Liver (tissue), 9 donors: ENCODE measurements around the gene CAMKMT. TPM values are rescaled to one million over a fixed set of nuclear protein-coding genes. Genes with fewer than 3 reads are reported as not detected.

Experiments
- DNase-seq: peaks from one replicate; pipeline ENCODE4 v3.0.0-alpha.2; 2017; ENCODE audit warnings: low spot score
- H3K27ac ChIP-seq, 2 donors: one replicate each; pipeline ENCODE4 v1.7.0; 2013; ENCODE audit warnings: inconsistent platforms in 2 of 2, low read length in 2 of 2, control low read depth in 1 of 2, low read depth in 1 of 2, mild to moderate bottlenecking in 1 of 2
- H3K27me3 ChIP-seq, 4 donors: one replicate each; pipeline versions ENCODE4 v1.6.1 to v1.7.0; 2013; ENCODE audit warnings: low read length in 3 of 4, inconsistent platforms in 1 of 4, mild to moderate bottlenecking in 1 of 4, moderate library complexity in 1 of 4; ENCODE audit not compliant: control insufficient read depth in 4 of 4, insufficient read depth in 4 of 4
- H3K36me3 ChIP-seq, 4 donors: one replicate each; pipeline versions ENCODE4 v1.6.1 to v1.7.0; 2013; ENCODE audit warnings: low read length in 3 of 4, mild to moderate bottlenecking in 3 of 4, low read depth in 1 of 4, moderate library complexity in 1 of 4; ENCODE audit not compliant: control insufficient read depth in 4 of 4, insufficient read depth in 3 of 4
- H3K4me1 ChIP-seq, 4 donors: one replicate each; pipeline versions ENCODE4 v1.6.1 to v1.7.0; 2013; ENCODE audit warnings: low read length in 3 of 4, mild to moderate bottlenecking in 3 of 4, moderate library complexity in 1 of 4; ENCODE audit not compliant: control insufficient read depth in 4 of 4, insufficient read depth in 4 of 4
- H3K4me3 ChIP-seq, 3 donors: one replicate each; pipeline versions ENCODE4 v1.6.1 to v1.7.0; 2013; ENCODE audit warnings: low read length in 3 of 3, control low read depth in 1 of 3, low read depth in 1 of 3, mild to moderate bottlenecking in 1 of 3
- H3K9ac ChIP-seq, 2 donors: one replicate each; pipeline ENCODE4 v1.7.0; 2013; ENCODE audit warnings: low read length in 2 of 2, mild to moderate bottlenecking in 2 of 2, moderate library complexity in 2 of 2, control low read depth in 1 of 2, low read depth in 1 of 2
- H3K9me3 ChIP-seq, 4 donors: one replicate each; pipeline versions ENCODE4 v1.6.1 to v1.7.0; 2013; ENCODE audit warnings: low read length in 3 of 4; ENCODE audit not compliant: control insufficient read depth in 4 of 4
- FOXA1 ChIP-seq: IDR thresholded peaks from 2 replicates; pipeline ENCODE4 v1.6.1; 2016; ENCODE audit warnings: antibody characterized with exemption
- FOXA2 ChIP-seq: IDR thresholded peaks from 2 replicates; pipeline ENCODE4 v1.6.1; 2016; ENCODE audit warnings: antibody characterized with exemption
- GABPA ChIP-seq, 2 donors: IDR thresholded peaks in 1 of 2; conservative IDR thresholded peaks in 1 of 2; 2 replicates each; pipeline ENCODE4 v1.6.1; 2016; ENCODE audit warnings: antibody characterized with exemption in 2 of 2, mild to moderate bottlenecking in 1 of 2, moderate library complexity in 1 of 2
- HNF4A ChIP-seq, 2 donors: conservative IDR thresholded peaks; 2 replicates each; pipeline ENCODE4 v1.6.1; 2016; ENCODE audit warnings: antibody characterized with exemption in 2 of 2, mild to moderate bottlenecking in 2 of 2
- JUND ChIP-seq, 2 donors: IDR thresholded peaks; 2 replicates each; pipeline ENCODE4 v1.6.1; 2016; ENCODE audit warnings: antibody characterized with exemption in 2 of 2
- NR2F2 ChIP-seq: IDR thresholded peaks from 2 replicates; pipeline ENCODE4 v1.6.1; 2016; ENCODE audit warnings: antibody characterized with exemption
- RAD21 ChIP-seq, 2 donors: IDR thresholded peaks; 2 replicates each; pipeline ENCODE4 v1.6.1; 2016; ENCODE audit warnings: antibody characterized with exemption in 2 of 2, mild to moderate bottlenecking in 2 of 2
- RXRA ChIP-seq, 2 donors: IDR thresholded peaks; 2 replicates each; pipeline ENCODE4 v1.6.1; 2017 to 2018; ENCODE audit warnings: antibody characterized with exemption in 2 of 2, mild to moderate bottlenecking in 1 of 2
- SP1 ChIP-seq: IDR thresholded peaks from 2 replicates; pipeline ENCODE4 v1.6.1; 2018; ENCODE audit warnings: antibody characterized with exemption, mild to moderate bottlenecking
- TAF1 ChIP-seq: conservative IDR thresholded peaks from 2 replicates; pipeline ENCODE4 v1.6.1; 2016; ENCODE audit warnings: antibody characterized with exemption, mild to moderate bottlenecking
- YY1 ChIP-seq: IDR thresholded peaks from 2 replicates; pipeline ENCODE4 v1.6.1; 2016; ENCODE audit warnings: antibody characterized with exemption, mild to moderate bottlenecking
- WGBS: extraction: QIAGEN DNeasy Blood & Tissue Kit; methylation state at CpG from one replicate; pipeline ENCODE4 v1.1.7; 2013; 5-methylcytosine and 5-hydroxymethylcytosine counted together
- polyA plus RNA-seq, 2 donors: library from polyadenylated mRNA; stranded (reverse) in 1 of 2; unstranded in 1 of 2; fragments of 200-250 nt in 1 of 2; fragments of >200 nt in 1 of 2; fragmentation: Nextera tagmentation in 1 of 2; extraction: Ambion mirVana in 1 of 2; gene quantifications; one replicate each; pipeline versions ENCODE4 v1.2.1 to v1.2.3, GENCODE V29; 2013 to 2015
- total RNA-seq, 2 donors: library from RNA; depleted of rRNA; stranded (reverse); fragments of >200 nt; gene quantifications; one replicate each; pipeline ENCODE4 v1.2.3, GENCODE V29; 2014
- TF ChIP-seq, protein P1 (sequence below): IDR thresholded peaks from 2 replicates; pipeline ENCODE4 v1.6.1; 2016; ENCODE audit warnings: antibody characterized with exemption, mild to moderate bottlenecking
- TF ChIP-seq, protein P2 (sequence below): IDR thresholded peaks from 2 replicates; pipeline ENCODE4 v1.6.1; 2016; ENCODE audit warnings: antibody characterized with exemption
- TF ChIP-seq, protein P3 (sequence below): IDR thresholded peaks from 2 replicates; pipeline ENCODE4 v1.6.1; 2016; ENCODE audit warnings: antibody characterized with exemption
- TF ChIP-seq, protein P4 (sequence below): IDR thresholded peaks from 2 replicates; pipeline ENCODE4 v1.6.1; 2016; ENCODE audit warnings: antibody characterized with exemption
- donor health status: healthy.
- donor health status: healthy.
- donor health status: healthy.
- donor health status: healthy.
- donor health status: healthy.

CAMKMT gene
- total and polyA plus RNA-seq, 4 donors = 1.5 to 12.7 (median 7.1) TPM

DNA sequence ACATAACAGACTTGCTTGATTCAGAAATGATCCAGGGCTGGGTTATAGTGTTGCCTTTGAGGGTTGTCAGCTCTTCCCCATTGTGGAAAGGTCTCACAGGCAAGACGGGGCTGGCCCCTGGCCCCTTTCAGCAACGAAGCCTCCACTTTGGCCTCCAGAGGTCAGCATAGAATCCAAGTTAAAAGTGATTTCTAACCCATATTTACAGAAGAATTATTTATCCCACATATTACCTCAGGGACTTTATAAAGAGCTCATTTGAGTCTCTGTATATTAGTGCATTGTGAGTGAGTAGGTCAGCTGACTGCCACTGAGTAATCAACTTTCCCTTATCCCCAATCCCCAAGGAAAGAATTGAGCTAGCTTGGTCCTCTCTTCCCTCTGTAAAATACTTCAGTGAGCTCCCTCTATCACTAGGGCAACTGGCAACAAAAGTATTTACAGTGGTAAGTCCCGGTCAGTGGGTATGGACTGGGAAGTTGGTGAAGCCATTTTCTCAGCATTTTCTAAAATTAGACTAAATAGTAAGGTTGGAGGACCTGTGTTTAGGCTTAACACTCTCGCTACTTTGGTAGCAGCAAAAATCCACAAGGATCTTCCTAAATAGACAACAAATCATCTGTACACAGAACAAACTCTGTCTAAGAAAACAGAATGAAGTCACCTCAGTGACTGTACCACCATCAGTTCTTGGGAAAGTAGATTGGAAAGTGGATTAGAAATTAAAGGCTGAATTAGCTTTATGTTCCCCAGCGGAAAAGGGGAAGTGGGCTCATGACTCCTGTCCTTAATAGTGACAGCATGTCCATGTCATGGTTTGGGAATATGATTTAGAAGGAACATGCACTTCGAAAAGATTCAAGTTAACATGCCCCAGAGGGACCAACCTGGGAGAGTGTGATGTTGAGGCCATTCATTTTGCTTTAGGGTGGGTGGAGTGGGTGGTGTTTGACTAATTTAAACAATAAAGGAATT is 408.8 kb downstream of the CAMKMT start:
- DNase-seq = no peak
- WGBS = 89% methylated on average over 6 of the region's 6 CpGs
- no peak overlapping the region for H3K27ac ChIP-seq
- H3K27me3 ChIP-seq = peaks cover 0 to 5% (median 0%) of the 10 kb centered on the region in 4 donors
- no peaks in the 10 kb centered on the region for H3K4me1 ChIP-seq
- H3K36me3 ChIP-seq = no peaks in the 10 kb centered on the region
- TF ChIP-seq NR2F2 (no peak), TAF1 (no peak), FOXA1 (no peak), SP1 (no peak), HNF4A (conservative IDR thresholded peaks at IDR 0.05) (no peak), RXRA (IDR thresholded peaks at IDR 0.05) (no peak), GABPA (IDR thresholded peaks at IDR 0.05 in 1 of 2, conservative IDR thresholded peaks at IDR 0.05 in 1 of 2) (no peak), JUND (IDR thresholded peaks at IDR 0.05) (no peak), FOXA2 (no peak), RAD21 (IDR thresholded peaks at IDR 0.05) (no peak), YY1 (no peak)
- TF ChIP-seq, protein P1, sequence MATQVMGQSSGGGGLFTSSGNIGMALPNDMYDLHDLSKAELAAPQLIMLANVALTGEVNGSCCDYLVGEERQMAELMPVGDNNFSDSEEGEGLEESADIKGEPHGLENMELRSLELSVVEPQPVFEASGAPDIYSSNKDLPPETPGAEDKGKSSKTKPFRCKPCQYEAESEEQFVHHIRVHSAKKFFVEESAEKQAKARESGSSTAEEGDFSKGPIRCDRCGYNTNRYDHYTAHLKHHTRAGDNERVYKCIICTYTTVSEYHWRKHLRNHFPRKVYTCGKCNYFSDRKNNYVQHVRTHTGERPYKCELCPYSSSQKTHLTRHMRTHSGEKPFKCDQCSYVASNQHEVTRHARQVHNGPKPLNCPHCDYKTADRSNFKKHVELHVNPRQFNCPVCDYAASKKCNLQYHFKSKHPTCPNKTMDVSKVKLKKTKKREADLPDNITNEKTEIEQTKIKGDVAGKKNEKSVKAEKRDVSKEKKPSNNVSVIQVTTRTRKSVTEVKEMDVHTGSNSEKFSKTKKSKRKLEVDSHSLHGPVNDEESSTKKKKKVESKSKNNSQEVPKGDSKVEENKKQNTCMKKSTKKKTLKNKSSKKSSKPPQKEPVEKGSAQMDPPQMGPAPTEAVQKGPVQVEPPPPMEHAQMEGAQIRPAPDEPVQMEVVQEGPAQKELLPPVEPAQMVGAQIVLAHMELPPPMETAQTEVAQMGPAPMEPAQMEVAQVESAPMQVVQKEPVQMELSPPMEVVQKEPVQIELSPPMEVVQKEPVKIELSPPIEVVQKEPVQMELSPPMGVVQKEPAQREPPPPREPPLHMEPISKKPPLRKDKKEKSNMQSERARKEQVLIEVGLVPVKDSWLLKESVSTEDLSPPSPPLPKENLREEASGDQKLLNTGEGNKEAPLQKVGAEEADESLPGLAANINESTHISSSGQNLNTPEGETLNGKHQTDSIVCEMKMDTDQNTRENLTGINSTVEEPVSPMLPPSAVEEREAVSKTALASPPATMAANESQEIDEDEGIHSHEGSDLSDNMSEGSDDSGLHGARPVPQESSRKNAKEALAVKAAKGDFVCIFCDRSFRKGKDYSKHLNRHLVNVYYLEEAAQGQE = no peak
- TF ChIP-seq, protein P2, sequence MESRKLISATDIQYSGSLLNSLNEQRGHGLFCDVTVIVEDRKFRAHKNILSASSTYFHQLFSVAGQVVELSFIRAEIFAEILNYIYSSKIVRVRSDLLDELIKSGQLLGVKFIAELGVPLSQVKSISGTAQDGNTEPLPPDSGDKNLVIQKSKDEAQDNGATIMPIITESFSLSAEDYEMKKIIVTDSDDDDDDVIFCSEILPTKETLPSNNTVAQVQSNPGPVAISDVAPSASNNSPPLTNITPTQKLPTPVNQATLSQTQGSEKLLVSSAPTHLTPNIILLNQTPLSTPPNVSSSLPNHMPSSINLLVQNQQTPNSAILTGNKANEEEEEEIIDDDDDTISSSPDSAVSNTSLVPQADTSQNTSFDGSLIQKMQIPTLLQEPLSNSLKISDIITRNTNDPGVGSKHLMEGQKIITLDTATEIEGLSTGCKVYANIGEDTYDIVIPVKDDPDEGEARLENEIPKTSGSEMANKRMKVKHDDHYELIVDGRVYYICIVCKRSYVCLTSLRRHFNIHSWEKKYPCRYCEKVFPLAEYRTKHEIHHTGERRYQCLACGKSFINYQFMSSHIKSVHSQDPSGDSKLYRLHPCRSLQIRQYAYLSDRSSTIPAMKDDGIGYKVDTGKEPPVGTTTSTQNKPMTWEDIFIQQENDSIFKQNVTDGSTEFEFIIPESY = no peak
- TF ChIP-seq, protein P3, sequence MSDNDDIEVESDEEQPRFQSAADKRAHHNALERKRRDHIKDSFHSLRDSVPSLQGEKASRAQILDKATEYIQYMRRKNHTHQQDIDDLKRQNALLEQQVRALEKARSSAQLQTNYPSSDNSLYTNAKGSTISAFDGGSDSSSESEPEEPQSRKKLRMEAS = no peak
- TF ChIP-seq, protein P4, sequence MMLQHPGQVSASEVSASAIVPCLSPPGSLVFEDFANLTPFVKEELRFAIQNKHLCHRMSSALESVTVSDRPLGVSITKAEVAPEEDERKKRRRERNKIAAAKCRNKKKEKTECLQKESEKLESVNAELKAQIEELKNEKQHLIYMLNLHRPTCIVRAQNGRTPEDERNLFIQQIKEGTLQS = no peak
- H3K9ac ChIP-seq = no peak overlapping the region
- no peaks in the 10 kb centered on the region for H3K9me3 ChIP-seq
- H3K4me3 ChIP-seq = no peak overlapping the region

DNA sequence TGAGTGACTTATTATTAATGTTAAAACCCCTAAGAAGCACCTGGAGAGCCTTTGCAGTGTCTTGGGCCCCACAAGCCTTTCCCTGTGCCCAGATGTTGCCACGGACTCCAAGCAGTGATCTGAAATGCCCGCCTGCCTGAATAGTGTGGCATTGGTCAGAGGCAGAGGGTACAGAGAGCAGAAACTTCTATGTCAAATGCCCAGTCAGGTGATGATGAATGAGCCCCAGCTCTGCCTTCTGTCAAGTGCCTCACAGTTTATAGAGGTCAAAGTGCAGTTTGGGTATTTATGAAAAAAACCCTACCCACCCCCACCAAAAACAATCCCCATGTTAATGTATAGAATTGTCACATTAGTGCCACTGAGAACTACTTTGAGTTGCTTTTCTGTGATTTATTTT is 409.8 kb downstream of the CAMKMT start:
- no peak overlapping the region for H3K9ac ChIP-seq
- DNase-seq = no peak
- no peak overlapping the region for H3K4me3 ChIP-seq
- H3K4me1 ChIP-seq = no peaks in the 10 kb centered on the region
- TF ChIP-seq FOXA2 (no peak), TAF1 (no peak)
- H3K27ac ChIP-seq = no peak overlapping the region
- peaks cover 0 to 5% (median 0%) of the 10 kb centered on the region in 4 donors for H3K27me3 ChIP-seq
- no peaks in the 10 kb centered on the region for H3K9me3 ChIP-seq
- 88% methylated on average over 2 of the region's 2 CpGs for WGBS
- H3K36me3 ChIP-seq = no peaks in the 10 kb centered on the region
